Nucleus accumbens (tissue), 56 donors: ENCODE measurements around the gene PLA2G2C.
"Not testable (repeated sequence)": the region's sequence is repeated elsewhere in the genome, so short reads cannot be mapped to it uniquely, and the experiment has no call there.

ENCODE experiments used
- DNase-seq, 56 donors: peaks; one replicate each; lab custom pipeline; 2025; lab: John Stamatoyannopoulos, UW

Gene PLA2G2C

GRCh38 chr1:20185834-20186782 is at the start of gene PLA2G2C, which contains the start of gene UBXN10:
Gene PLA2G2C, minus strand, starts transcription at chr1:20186518. Its CDS starts 9,155 bp downstream, at chr1:20177363.
Gene UBXN10, plus strand, starts transcription at chr1:20186096. Its CDS starts 4,466 bp downstream, at chr1:20190562.
- peak in 22 of 56 donors; percentile 9 to 67 (median 30) for DNase-seq

- DNase-seq, result no peak
Observed at GRCh38 chr1:20234788-20235535, 48.6 kb upstream of the PLA2G2C start.

GRCh38 chr1:20233866-20234265 is 47.5 kb upstream of the PLA2G2C start:
- DNase-seq, result peak in 47 of 56 donors; percentile 9 to 81 (median 35)

- no peak for DNase-seq
Observed at GRCh38 chr1:20233394-20233793, 47.1 kb upstream of the PLA2G2C start.

GRCh38 chr1:20232564-20232963 is 46.2 kb upstream of the PLA2G2C start:
- not testable (repeated sequence) for DNase-seq

GRCh38 chr1:20229171-20229570 is 42.9 kb upstream of the PLA2G2C start:
- peak in 1 of 56 donors; percentile 5 for DNase-seq

- DNase-seq, result peak in 5 of 56 donors; percentile 6 to 46 (median 24)
Observed at GRCh38 chr1:20228314-20228825, 42.1 kb upstream of the PLA2G2C start.

GRCh38 chr1:20227704-20228103 is 41.4 kb upstream of the PLA2G2C start:
- no peak for DNase-seq

- peak in 7 of 56 donors; percentile 4 to 54 (median 14) for DNase-seq
Observed at GRCh38 chr1:20224546-20224945, 38.2 kb upstream of the PLA2G2C start.

- peak in 2 of 56 donors; percentile 3 to 6 for DNase-seq
Observed at GRCh38 chr1:20223551-20224419, 37.5 kb upstream of the PLA2G2C start.

- no peak for DNase-seq
Observed at GRCh38 chr1:20223106-20223505, 36.8 kb upstream of the PLA2G2C start.

GRCh38 chr1:20220036-20220435 is 33.7 kb upstream of the PLA2G2C start:
- peak in 11 of 56 donors; percentile 5 to 45 (median 23) for DNase-seq

- not testable (repeated sequence) for DNase-seq
Observed at GRCh38 chr1:20219053-20219452, 32.7 kb upstream of the PLA2G2C start.

- no peak for DNase-seq
Observed at GRCh38 chr1:20216574-20216973, 30.3 kb upstream of the PLA2G2C start.

- DNase-seq, result no peak
Observed at GRCh38 chr1:20215716-20216115, 29.4 kb upstream of the PLA2G2C start.

- peak in 39 of 56 donors; percentile 11 to 70 (median 31) for DNase-seq
Observed at GRCh38 chr1:20212685-20213331, 26.5 kb upstream of the PLA2G2C start.

- DNase-seq, result no peak
Observed at GRCh38 chr1:20212085-20212684, 25.9 kb upstream of the PLA2G2C start.

GRCh38 chr1:20211511-20211931 is 25.2 kb upstream of the PLA2G2C start:
- DNase-seq, result no peak
